ENCODE data around the gene CDH26. TPM values are rescaled to one million over a fixed set of nuclear protein-coding genes. Genes with fewer than 3 reads are reported as not detected.

CDH26 gene
- total RNA-seq, 3 donors from 2014 or later: 0.58 to 1.6 (median 0.84) TPM

GRCh38 chr20:60048634-60049521, 90.7 kb downstream of the CDH26 start:
- Mint-ChIP-seq H3K9me3 (no peaks in the 10 kb centered on the region), H3K4me1 (ENCODE audit: low read depth) (no peaks in the 10 kb centered on the region), H3K36me3 (ENCODE audit: insufficient read depth) (no peaks in the 10 kb centered on the region), H3K27me3 (ENCODE audit: low read depth) (no peaks in the 10 kb centered on the region), H3K4me3 (no peak overlapping the region)
- ATAC-seq (no peak), DNase-seq (no peak)

- DNase-seq: no peak
- peaks cover 1% of the 10 kb centered on the region for H3K4me1 Mint-ChIP-seq (ENCODE audit: low read depth)
- H3K4me3 Mint-ChIP-seq: no peak overlapping the region
- no peaks in the 10 kb centered on the region for H3K27me3 Mint-ChIP-seq (ENCODE audit: low read depth)
- ATAC-seq: no peak
- H3K36me3 Mint-ChIP-seq (ENCODE audit: insufficient read depth): no peaks in the 10 kb centered on the region
- H3K9me3 Mint-ChIP-seq: no peaks in the 10 kb centered on the region
Observed at GRCh38 chr20:60049601-60050000, 91.4 kb downstream of the CDH26 start.

GRCh38 chr20:60050193-60050947, 92.1 kb downstream of the CDH26 start:
- no peak overlapping the region for H3K4me3 Mint-ChIP-seq
- ATAC-seq: no peak
- no peaks in the 10 kb centered on the region for H3K36me3 Mint-ChIP-seq (ENCODE audit: insufficient read depth)
- no peak for DNase-seq
- no peaks in the 10 kb centered on the region for H3K27me3 Mint-ChIP-seq (ENCODE audit: low read depth)
- no peaks in the 10 kb centered on the region for H3K9me3 Mint-ChIP-seq
- H3K4me1 Mint-ChIP-seq (ENCODE audit: low read depth): peaks cover 9% of the 10 kb centered on the region

- no peak overlapping the region for H3K4me3 Mint-ChIP-seq
- ATAC-seq (no peak), DNase-seq (no peak)
- H3K9me3 Mint-ChIP-seq: no peaks in the 10 kb centered on the region
- H3K27me3 Mint-ChIP-seq (ENCODE audit: low read depth): no peaks in the 10 kb centered on the region
- no peaks in the 10 kb centered on the region for H3K36me3 Mint-ChIP-seq (ENCODE audit: insufficient read depth)
- H3K4me1 Mint-ChIP-seq (ENCODE audit: low read depth): peaks cover 23% of the 10 kb centered on the region
Observed at GRCh38 chr20:60051911-60052310, 93.7 kb downstream of the CDH26 start.

- no peak for ATAC-seq
- Mint-ChIP-seq H3K4me3 (no peak overlapping the region), H3K27me3 (ENCODE audit: low read depth) (no peaks in the 10 kb centered on the region), H3K9me3 (no peaks in the 10 kb centered on the region), H3K4me1 (ENCODE audit: low read depth) (peaks cover 27% of the 10 kb centered on the region), H3K36me3 (ENCODE audit: insufficient read depth) (no peaks in the 10 kb centered on the region)
- no peak for DNase-seq
Observed at GRCh38 chr20:60052322-60052721, 94.1 kb downstream of the CDH26 start.

- Mint-ChIP-seq H3K36me3 (ENCODE audit: insufficient read depth) (no peaks in the 10 kb centered on the region), H3K27me3 (ENCODE audit: low read depth) (no peaks in the 10 kb centered on the region), H3K4me1 (ENCODE audit: low read depth) (peaks cover 37% of the 10 kb centered on the region), H3K9me3 (no peaks in the 10 kb centered on the region), H3K4me3 (no peak overlapping the region)
- DNase-seq (no peak), ATAC-seq (no peak)
Observed at GRCh38 chr20:60053125-60053817, 95.0 kb downstream of the CDH26 start.

GRCh38 chr20:60053818-60054190, 95.6 kb downstream of the CDH26 start:
- Mint-ChIP-seq H3K36me3 (ENCODE audit: insufficient read depth) (no peaks in the 10 kb centered on the region), H3K27me3 (ENCODE audit: low read depth) (no peaks in the 10 kb centered on the region), H3K4me3 (no peak overlapping the region), H3K4me1 (ENCODE audit: low read depth) (peaks cover 42% of the 10 kb centered on the region), H3K9me3 (no peaks in the 10 kb centered on the region)
- DNase-seq (no peak), ATAC-seq (no peak)

- DNase-seq (no peak), ATAC-seq (no peak)
- Mint-ChIP-seq H3K36me3 (ENCODE audit: insufficient read depth) (no peaks in the 10 kb centered on the region), H3K9me3 (no peaks in the 10 kb centered on the region), H3K27me3 (ENCODE audit: low read depth) (no peaks in the 10 kb centered on the region), H3K4me3 (peak overlapping the region; percentile 29), H3K4me1 (ENCODE audit: low read depth) (peaks cover 45% of the 10 kb centered on the region)
Observed at GRCh38 chr20:60054716-60055634, 96.8 kb downstream of the CDH26 start.

- ATAC-seq: peak; percentile 44 to 47
- Mint-ChIP-seq H3K4me1 (ENCODE audit: low read depth) (peaks cover 45% of the 10 kb centered on the region), H3K27me3 (ENCODE audit: low read depth) (no peaks in the 10 kb centered on the region), H3K4me3 (peak overlapping the region; percentile 74), H3K36me3 (ENCODE audit: insufficient read depth) (no peaks in the 10 kb centered on the region), H3K9me3 (no peaks in the 10 kb centered on the region)
- no peak for DNase-seq
Observed at GRCh38 chr20:60055740-60056139, 97.5 kb downstream of the CDH26 start.

GRCh38 chr20:60056407-60057122, 98.3 kb downstream of the CDH26 start:
- H3K9me3 Mint-ChIP-seq: no peaks in the 10 kb centered on the region
- H3K4me1 Mint-ChIP-seq (ENCODE audit: low read depth): peaks cover 45% of the 10 kb centered on the region
- DNase-seq: no peak
- ATAC-seq: no peak
- no peaks in the 10 kb centered on the region for H3K36me3 Mint-ChIP-seq (ENCODE audit: insufficient read depth)
- H3K4me3 Mint-ChIP-seq: peak overlapping the region; percentile 74
- H3K27me3 Mint-ChIP-seq (ENCODE audit: low read depth): no peaks in the 10 kb centered on the region

- H3K27me3 Mint-ChIP-seq (ENCODE audit: low read depth): no peaks in the 10 kb centered on the region
- H3K9me3 Mint-ChIP-seq: no peaks in the 10 kb centered on the region
- DNase-seq (peak; percentile 56), ATAC-seq (peak; percentile 60 to 65)
- H3K4me3 Mint-ChIP-seq: peak overlapping the region; percentile 74
- peaks cover 48% of the 10 kb centered on the region for H3K4me1 Mint-ChIP-seq (ENCODE audit: low read depth)
- H3K36me3 Mint-ChIP-seq (ENCODE audit: insufficient read depth): no peaks in the 10 kb centered on the region
Observed at GRCh38 chr20:60057123-60057865, 99.1 kb downstream of the CDH26 start.

GRCh38 chr20:60057866-60058807, 99.9 kb downstream of the CDH26 start:
- DNase-seq: no peak

More at GRCh38 chr20:60057866-60058807, 99.9 kb downstream of the CDH26 start:
- ATAC-seq: peak; percentile 40 to 44
- no peaks in the 10 kb centered on the region for H3K27me3 Mint-ChIP-seq (ENCODE audit: low read depth)
- no peaks in the 10 kb centered on the region for H3K36me3 Mint-ChIP-seq (ENCODE audit: insufficient read depth)
- H3K4me3 Mint-ChIP-seq: peak overlapping the region; percentile 74
- H3K9me3 Mint-ChIP-seq: no peaks in the 10 kb centered on the region
- H3K4me1 Mint-ChIP-seq (ENCODE audit: low read depth): peaks cover 52% of the 10 kb centered on the region

Measured in activated T-cell treated with anti-CD3 and anti-CD28 coated beads, Interleukin-2, amount 50 U/mL, for 4 hours (primary cell).